HG03558 (cell line): Measurements from ENCODE around the gene ZFYVE27.

Experiments used
- ATAC-seq: cut with Tn5 transposase; IDR thresholded peaks from one replicate; pipeline ENCODE4 v1.9.1; 2021; ENCODE audit warnings: moderate number of reproducible peaks; ENCODE audit not compliant: unreplicated experiment; ENCODE audit errors: extremely low read depth

Gene ZFYVE27

GRCh38 chr10:97766996-97767924 lies 30.3 kb downstream of the ZFYVE27 start:
- ATAC-seq, result no peak

GRCh38 chr10:97768322-97769315 lies 31.7 kb downstream of the ZFYVE27 start:
- ATAC-seq, result no peak

GRCh38 chr10:97770255-97770654 lies 33.3 kb downstream of the ZFYVE27 start:
- no peak for ATAC-seq

- no peak for ATAC-seq
Measured at GRCh38 chr10:97771055-97771891, 34.3 kb downstream of the ZFYVE27 start.

GRCh38 chr10:97771913-97772823 lies 35.2 kb downstream of the ZFYVE27 start, which contains the start of gene SFRP5:
SFRP5 (minus strand) TSS chr10:97771999; CDS start chr10:97771833, 166 bp downstream.
- no peak for ATAC-seq

GRCh38 chr10:97773096-97773495 lies 36.2 kb downstream of the ZFYVE27 start:
- ATAC-seq, result no peak

- ATAC-seq, result no peak
Measured at GRCh38 chr10:97774811-97775294, 37.9 kb downstream of the ZFYVE27 start.

GRCh38 chr10:97777143-97777542 lies 40.2 kb downstream of the ZFYVE27 start:
- no peak for ATAC-seq

GRCh38 chr10:97778452-97779302 lies 41.7 kb downstream of the ZFYVE27 start:
- ATAC-seq, result no peak

GRCh38 chr10:97779492-97779891 lies 42.6 kb downstream of the ZFYVE27 start:
- no peak for ATAC-seq

- no peak for ATAC-seq
Measured at GRCh38 chr10:97779975-97780374, 43.0 kb downstream of the ZFYVE27 start.

- no peak for ATAC-seq
Measured at GRCh38 chr10:97780841-97781617, 44.1 kb downstream of the ZFYVE27 start.

- no peak for ATAC-seq
Measured at GRCh38 chr10:97781618-97782331, 44.8 kb downstream of the ZFYVE27 start.

GRCh38 chr10:97782455-97783228 lies 45.7 kb downstream of the ZFYVE27 start:
- ATAC-seq, result no peak

- ATAC-seq, result no peak
Measured at GRCh38 chr10:97784200-97784810, 47.4 kb downstream of the ZFYVE27 start.
